Tibial artery (tissue), 4 donors: ENCODE results near the gene ZMYND11.

Experiments used
- DNase-seq, 2 donors: peaks; one replicate each; pipeline ENCODE4 v3.0.0-alpha.2; 2019
- H3K27ac ChIP-seq, 2 donors: fragments of 200-600 bp; sonication (generic) in 1 of 2; 1 replicate in 1 of 2; 2 replicates in 1 of 2; pipeline ENCODE4 v1.5.1; 2018 to 2019; ENCODE audit warnings: mild to moderate bottlenecking in 1 of 2
- H3K27me3 ChIP-seq, 2 donors: fragments of 200-600 bp; sonication (generic) in 1 of 2; one replicate each; pipeline versions ENCODE4 v1.5.1 to v1.6.0; 2016 to 2019
- H3K36me3 ChIP-seq, 3 donors: fragments of 200-600 bp; sonication (generic) in 2 of 3; one replicate each; pipeline ENCODE4 v1.5.1; 2016 to 2019; ENCODE audit warnings: mild to moderate bottlenecking in 2 of 3
- H3K4me1 ChIP-seq, 4 donors: fragments of 200-600 bp; sonication (generic) in 2 of 4; 1 replicate in 3 of 4; 2 replicates in 1 of 4; pipeline ENCODE4 v1.5.1; 2016 to 2019
- H3K4me3 ChIP-seq, 2 donors: fragments of 200-600 bp; sonication (generic) in 1 of 2; 1 replicate in 1 of 2; 2 replicates in 1 of 2; pipeline ENCODE4 v1.5.1; 2018 to 2019; ENCODE audit warnings: mild to moderate bottlenecking in 2 of 2
- H3K9me3 ChIP-seq, 3 donors: fragments of 200-600 bp; sonication (generic) in 1 of 3; one replicate each; pipeline ENCODE4 v1.5.1; 2016 to 2019
- intact Hi-C: fragments of 100-400 bp; cut with DNase I; formaldehyde crosslinking; loops from one replicate; pipeline ENCODE4 v1.15.0; 2023; ENCODE audit warnings: low total_unique reads
- TF ChIP-seq, protein P1 (sequence below), 2 experiments: fragments of 200-600 bp in 1 of 2; fragments of 450-650 bp in 1 of 2; IDR thresholded peaks; one replicate each; pipeline ENCODE4 v1.5.1; 2017 to 2019; ENCODE audit warnings: antibody characterized with exemption in 2 of 2, mild to moderate bottlenecking in 1 of 2, moderate library complexity in 1 of 2

ZMYND11 gene

GRCh38 chr10:244227-244626 is 109.0 kb downstream of the ZMYND11 start:
- TF ChIP-seq, protein P1, sequence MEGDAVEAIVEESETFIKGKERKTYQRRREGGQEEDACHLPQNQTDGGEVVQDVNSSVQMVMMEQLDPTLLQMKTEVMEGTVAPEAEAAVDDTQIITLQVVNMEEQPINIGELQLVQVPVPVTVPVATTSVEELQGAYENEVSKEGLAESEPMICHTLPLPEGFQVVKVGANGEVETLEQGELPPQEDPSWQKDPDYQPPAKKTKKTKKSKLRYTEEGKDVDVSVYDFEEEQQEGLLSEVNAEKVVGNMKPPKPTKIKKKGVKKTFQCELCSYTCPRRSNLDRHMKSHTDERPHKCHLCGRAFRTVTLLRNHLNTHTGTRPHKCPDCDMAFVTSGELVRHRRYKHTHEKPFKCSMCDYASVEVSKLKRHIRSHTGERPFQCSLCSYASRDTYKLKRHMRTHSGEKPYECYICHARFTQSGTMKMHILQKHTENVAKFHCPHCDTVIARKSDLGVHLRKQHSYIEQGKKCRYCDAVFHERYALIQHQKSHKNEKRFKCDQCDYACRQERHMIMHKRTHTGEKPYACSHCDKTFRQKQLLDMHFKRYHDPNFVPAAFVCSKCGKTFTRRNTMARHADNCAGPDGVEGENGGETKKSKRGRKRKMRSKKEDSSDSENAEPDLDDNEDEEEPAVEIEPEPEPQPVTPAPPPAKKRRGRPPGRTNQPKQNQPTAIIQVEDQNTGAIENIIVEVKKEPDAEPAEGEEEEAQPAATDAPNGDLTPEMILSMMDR (IDR thresholded peaks at IDR 0.05), result no peak
- Histone ChIP-seq H3K9me3 (no peaks in the 10 kb centered on the region), H3K36me3 (peaks cover 36 to 69% (median 45%) of the 10 kb centered on the region in 3 donors), H3K27me3 (no peaks in the 10 kb centered on the region), H3K27ac (no peak overlapping the region), H3K4me3 (no peak overlapping the region), H3K4me1 (peaks cover 0 to 19% (median 7%) of the 10 kb centered on the region in 4 donors)
- DNase-seq, result no peak
- intact Hi-C loops, result no loop called here

- Histone ChIP-seq H3K27ac (no peak overlapping the region), H3K27me3 (no peaks in the 10 kb centered on the region), H3K4me1 (peaks cover 0 to 9% (median 3%) of the 10 kb centered on the region in 4 donors), H3K4me3 (no peak overlapping the region), H3K9me3 (no peaks in the 10 kb centered on the region), H3K36me3 (peaks cover 58 to 74% (median 66%) of the 10 kb centered on the region in 3 donors)
- TF ChIP-seq, protein P1 (IDR thresholded peaks at IDR 0.05), result no peak
- no peak for DNase-seq
- intact Hi-C loops, result no loop called here
These were observed 111.2 kb downstream of the ZMYND11 start for GRCh38 chr10:246431-246830.

DNA sequence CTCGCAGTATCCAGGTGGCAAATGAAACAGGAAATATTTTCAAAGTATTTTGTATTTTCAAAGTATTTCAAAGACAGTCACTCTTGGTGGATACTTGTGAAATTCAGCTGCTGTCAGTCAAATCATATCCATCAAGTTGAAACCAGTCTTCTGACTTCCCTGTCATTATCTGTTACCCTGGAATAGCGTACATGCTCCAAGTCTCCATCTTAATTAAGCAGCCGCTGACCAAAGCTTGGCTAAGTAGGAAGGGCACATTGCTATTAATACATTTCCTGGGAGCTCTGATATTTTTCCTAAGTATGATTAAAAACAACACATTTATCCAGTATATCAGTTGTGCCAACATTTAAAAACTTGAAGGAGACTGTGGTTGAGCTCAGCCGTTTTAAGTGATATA is 112.2 kb downstream of the ZMYND11 start:
- no peak for DNase-seq
- H3K36me3 ChIP-seq, result peaks cover 64 to 79% (median 71%) of the 10 kb centered on the region in 3 donors
- no peaks in the 10 kb centered on the region for H3K27me3 ChIP-seq
- no peak overlapping the region for H3K27ac ChIP-seq
- no peak overlapping the region for H3K4me3 ChIP-seq
- intact Hi-C loops, result no loop called here
- no peaks in the 10 kb centered on the region for H3K4me1 ChIP-seq
- no peaks in the 10 kb centered on the region for H3K9me3 ChIP-seq
- TF ChIP-seq, protein P1 (IDR thresholded peaks at IDR 0.05), result no peak

GRCh38 chr10:248307-248706 is 113.1 kb downstream of the ZMYND11 start:
- Histone ChIP-seq H3K9me3 (no peaks in the 10 kb centered on the region), H3K27ac (no peak overlapping the region), H3K4me3 (no peak overlapping the region), H3K36me3 (peaks cover 58 to 83% (median 75%) of the 10 kb centered on the region in 3 donors), H3K4me1 (no peaks in the 10 kb centered on the region), H3K27me3 (no peaks in the 10 kb centered on the region)
- TF ChIP-seq, protein P1 (IDR thresholded peaks at IDR 0.05), result no peak
- no peak for DNase-seq
- intact Hi-C loops, result no loop called here

DNA sequence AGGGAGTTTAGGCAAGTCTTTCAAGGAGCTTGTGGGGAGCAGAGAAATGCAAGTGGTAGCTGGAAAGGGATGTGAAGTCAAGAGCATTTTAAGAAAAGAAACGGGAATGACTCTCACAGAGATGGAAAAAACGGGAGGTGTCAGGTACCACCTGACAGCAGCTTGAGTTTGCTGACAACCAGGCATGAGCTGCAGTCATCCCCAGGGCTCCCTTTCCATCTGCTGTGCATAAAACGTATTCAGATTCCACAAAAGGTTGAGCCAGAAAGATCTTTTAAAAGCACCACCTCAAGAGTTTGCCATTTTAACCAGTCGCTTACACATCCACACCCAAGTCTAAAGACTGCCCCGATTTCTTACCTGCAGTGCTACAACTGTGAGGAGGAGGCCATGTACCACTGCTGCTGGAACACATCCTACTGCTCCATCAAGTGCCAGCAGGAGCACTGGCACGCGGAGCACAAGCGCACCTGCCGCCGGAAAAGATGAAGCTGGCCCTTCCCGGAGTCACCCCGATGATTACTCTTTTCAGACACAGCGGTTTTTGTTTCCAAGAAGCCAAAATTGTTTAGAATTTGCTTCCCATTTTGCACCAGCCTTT is 116.8 kb downstream of the ZMYND11 start:
- intact Hi-C loops, result no loop called here
- peaks cover 49 to 69% (median 65%) of the 10 kb centered on the region in 3 donors for H3K36me3 ChIP-seq
- TF ChIP-seq, protein P1 (IDR thresholded peaks at IDR 0.05), result no peak
- H3K27ac ChIP-seq, result no peak overlapping the region
- no peaks in the 10 kb centered on the region for H3K4me1 ChIP-seq
- DNase-seq, result no peak
- H3K4me3 ChIP-seq, result no peak overlapping the region
- H3K27me3 ChIP-seq, result no peaks in the 10 kb centered on the region
- H3K9me3 ChIP-seq, result no peaks in the 10 kb centered on the region
